GM23248 (cell line): ENCODE measurements around the gene NFATC2.

Source experiments
- EZH2 ChIP-seq: fragments of 200-600 bp; sonication (generic); IDR thresholded peaks from 2 replicates; pipeline ENCODE4 v1.6.1; 2018; ENCODE audit warnings: antibody characterized with exemption, mild to moderate bottlenecking; ENCODE audit not compliant: insufficient read depth, poor library complexity, severe bottlenecking
- EZH2phosphoT487 ChIP-seq: fragments of 200-600 bp; sonication (generic); IDR thresholded peaks from 2 replicates; pipeline ENCODE4 v1.6.1; 2018; ENCODE audit warnings: antibody characterized with exemption, moderate library complexity, mild to moderate bottlenecking, low read depth; ENCODE audit not compliant: insufficient read depth

DNA sequence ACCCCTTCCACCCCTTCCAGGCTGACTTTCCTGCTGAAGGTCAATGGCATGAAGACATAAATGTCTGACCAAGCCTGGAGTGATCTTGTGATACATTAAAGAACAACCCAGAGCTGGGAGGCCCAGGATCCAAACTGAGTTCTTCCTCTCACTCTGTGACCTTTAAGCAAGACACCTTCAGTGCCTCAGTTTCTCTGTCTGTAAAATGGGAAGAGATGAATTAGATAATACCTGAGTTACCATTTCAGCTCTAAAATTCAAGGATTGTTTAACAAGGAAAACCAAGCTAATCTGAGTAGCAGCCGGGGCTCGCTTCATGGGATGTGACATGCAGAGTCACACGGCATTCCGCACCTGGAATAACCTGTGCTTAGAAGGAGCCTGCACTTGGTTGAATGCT lies 7.0 kb upstream of the NFATC2 start:
- no peak for TF ChIP-seq EZH2
- TF ChIP-seq EZH2phosphoT487, result no peak
